ENCODE measurements around the gene CDC42BPB.

CDC42BPB gene

DNA sequence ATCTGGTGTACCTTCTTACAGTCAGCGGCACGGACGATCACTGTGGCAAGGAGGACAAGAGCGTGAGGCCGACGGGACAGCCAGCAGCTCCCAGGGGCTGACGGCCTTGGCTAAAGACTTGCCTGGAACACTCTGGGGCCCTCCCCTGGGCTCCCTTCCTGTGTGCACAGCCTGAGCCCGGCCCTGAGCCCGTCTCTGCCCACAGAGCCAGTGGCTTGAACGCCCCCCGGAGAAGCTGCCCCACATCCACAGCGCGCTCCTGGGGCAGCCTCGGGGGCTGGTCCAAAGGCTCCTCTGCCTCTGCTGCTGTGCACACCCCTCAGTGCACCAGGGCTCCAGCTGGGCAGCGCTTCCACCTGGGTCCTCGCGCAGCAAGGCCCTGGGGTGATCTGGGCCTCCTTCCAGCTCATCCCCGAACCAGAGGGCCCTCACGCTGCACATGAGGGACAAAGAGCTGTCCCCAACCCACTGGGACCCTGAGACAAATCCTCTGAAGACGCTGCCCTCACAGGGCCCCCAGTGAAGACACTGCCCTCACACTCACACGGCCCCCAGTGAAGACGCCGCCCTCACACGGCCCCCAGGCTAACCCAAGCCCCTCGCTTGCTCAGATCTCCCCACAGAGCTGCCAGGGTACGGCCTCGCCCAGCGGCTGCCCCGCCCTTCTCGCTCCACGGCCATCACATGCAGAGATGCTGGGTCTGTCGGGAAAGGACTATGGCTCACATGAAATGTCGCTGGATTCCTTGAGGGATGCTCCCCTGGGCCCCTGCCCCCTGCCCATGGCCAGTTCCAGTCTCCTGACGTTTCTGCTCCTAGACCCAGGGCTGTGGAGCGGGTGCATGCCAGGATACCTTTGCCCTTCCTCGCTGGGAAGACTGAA, 112.7 kb downstream of the CDC42BPB start:
- DNase-seq (ENCODE audit: low read depth): no peak

DNA sequence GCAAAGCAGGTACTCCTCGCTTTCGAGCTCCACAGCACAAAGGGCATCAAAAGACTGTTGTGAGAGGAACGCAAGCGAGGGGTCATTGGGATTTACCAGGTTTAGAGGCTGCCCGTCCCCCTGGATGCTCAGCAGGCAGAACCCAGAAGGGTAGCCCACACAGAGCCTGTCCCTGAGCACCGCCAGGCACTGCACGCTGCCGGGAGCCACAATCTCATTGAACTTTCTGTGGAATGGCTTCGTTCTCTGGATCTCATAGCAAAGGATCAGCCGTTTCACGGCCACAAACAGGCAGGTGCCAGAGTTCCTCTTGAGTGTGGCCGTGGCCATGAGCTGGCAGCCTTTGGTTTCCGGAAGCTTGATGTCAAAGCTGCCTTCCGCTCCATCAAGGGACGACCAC, 113.4 kb downstream of the CDC42BPB start:
- DNase-seq (ENCODE audit: low read depth): no peak

DNA sequence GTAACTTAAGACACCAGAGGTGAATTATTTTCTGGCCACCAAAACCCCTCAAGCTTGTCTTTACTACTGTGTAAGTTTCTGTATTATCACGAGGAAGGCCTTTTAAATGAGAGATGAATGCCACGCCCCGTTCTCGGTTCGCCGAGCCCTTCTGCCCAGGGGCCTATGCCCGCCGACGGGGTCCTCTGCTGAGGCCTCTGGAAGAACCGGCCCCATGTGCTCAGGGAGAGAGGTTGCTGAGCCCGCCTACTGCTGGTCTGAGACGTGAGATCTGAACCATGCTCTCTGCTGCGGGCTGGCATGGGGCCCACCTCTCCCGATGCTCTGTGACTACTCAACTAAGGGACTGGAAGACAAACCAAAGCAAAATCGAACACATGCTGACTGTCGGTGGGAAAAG, 113.9 kb downstream of the CDC42BPB start:
- DNase-seq (ENCODE audit: low read depth): no peak

DNA sequence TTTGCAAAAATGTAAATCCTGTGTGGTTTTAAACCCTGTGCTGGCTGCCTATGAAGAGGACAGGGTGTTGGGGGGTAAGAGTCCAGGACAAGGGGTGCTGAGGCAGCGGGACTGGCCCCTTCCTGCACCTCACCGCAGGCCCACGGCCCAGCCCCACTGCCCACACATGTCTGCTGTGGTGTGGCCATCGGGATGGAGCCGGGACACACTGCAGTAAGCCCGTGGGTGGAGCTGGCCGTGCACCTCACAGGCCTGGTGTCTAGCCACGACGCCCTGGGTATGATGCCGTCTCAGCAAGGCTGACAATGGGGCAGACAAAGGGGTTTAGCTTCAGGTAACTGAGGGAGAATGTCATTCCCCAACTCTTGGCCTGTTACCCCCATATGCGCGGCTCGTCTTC, 115.3 kb downstream of the CDC42BPB start:
- no peak for DNase-seq (ENCODE audit: low read depth)

DNA sequence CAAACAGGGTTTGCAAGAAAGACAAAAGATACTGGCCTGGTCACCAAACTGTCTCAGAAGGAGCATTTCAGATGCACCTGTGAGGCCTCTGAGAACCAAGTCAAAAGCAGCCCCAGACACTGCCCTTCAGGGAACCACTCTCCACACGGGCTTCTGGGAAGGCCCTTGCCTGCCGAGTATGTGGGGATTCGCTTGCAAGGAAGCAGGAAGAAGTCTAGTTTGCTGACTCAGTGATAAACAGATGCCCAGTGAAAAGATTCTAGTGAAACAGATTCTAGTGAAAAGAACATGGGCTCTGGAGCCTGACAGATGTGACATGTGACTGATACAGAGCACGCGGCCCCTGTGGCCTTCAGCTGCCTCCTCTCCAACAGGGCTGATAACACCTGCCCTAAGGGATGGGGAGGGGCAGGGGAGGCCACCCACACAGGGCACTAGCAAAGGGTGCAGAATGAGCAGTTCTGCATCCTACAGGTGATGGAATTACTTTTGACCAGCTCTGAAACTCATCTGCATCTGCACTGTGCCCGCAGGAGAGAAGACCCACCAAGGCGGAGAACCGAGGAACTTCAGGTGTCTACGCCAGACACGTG, 115.8 kb downstream of the CDC42BPB start:
- DNase-seq (ENCODE audit: low read depth): no peak

DNA sequence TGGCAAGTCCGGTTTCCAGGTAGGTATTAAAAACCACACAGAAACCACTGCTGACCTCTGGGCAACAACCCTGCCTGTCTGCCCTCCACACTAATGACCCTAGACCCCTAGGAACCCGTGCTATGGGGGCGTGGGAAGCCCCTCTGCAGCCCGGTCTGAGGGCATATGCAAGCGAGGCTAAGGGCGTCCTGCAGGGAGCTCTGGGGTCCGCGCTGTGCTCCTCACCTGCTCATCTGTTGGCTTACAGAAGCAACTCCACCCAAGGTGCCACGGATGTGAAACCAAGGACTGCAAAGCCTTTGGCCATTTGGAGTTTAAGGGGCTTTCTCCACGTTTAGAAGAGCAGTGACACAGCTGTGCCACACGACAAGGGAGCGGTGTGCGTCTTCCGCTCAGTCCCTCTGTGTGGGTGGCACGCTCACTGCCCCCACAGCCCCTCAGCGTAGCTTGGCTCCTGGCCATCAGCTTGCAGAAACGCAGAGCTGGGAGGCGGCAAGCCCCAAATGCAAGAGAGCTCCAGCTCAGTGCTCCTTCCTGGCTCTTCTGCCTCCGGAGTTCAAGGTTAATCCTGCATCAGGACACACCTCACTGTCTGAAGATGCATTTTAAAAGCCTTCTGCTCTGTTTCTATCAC, 116.5 kb downstream of the CDC42BPB start:
- DNase-seq (ENCODE audit: low read depth): no peak

DNA sequence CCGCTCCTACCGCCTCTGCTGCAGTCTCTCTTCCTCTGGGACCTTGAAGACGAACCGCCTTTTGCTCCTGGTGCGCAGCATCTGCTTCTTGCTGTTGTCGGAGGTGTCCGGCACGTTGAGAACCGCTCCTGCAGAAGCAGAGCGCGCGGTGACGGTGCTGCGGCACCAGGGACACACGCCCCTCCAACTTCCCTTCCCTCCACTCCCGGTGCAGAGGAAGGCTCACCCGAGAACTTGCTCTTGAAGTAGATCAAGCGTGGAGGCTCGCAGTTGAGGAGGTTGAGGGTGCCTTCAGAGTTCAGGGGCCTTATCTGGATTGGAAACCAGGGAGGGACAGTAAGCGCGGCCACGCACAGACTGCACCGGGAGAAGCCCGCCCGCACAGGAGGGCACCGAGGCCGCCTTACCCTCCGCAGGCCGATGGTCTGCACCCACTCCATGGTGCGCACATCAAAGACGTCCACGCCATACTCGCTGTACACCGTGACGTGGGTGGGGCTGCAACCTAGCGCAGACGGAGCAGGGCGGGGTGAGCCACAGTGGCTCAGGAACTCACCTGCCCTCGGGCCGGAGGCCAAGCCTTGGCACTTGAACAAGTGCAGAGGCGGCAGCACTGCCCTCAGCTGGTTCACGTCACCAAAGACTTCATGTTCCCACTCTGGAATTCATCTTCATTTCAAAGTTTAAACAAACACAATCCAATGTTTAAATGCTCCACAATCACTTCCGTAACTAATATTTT, 117.4 kb downstream of the CDC42BPB start:
- DNase-seq (ENCODE audit: low read depth): no peak

DNA sequence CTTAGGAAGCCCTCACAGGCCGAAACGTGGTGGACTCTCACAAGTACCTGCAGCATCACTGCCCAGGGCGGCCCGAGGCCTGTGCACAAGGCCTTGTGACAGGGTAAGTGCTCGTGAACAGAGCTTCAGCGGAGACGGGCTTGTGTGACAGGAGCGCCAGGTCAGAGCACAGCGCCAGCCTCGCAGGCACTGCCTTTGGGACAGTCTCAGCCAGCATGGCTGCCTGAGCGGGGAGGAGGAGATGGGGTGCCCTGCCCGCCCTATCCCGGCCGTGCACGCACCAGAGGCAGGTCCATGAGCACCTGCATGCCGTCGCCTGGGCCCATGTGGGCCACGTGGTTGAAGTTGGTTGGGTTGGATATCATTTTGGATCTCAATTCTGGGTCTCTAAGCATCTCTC, 118.0 kb downstream of the CDC42BPB start:
- no peak for DNase-seq (ENCODE audit: low read depth)

DNA sequence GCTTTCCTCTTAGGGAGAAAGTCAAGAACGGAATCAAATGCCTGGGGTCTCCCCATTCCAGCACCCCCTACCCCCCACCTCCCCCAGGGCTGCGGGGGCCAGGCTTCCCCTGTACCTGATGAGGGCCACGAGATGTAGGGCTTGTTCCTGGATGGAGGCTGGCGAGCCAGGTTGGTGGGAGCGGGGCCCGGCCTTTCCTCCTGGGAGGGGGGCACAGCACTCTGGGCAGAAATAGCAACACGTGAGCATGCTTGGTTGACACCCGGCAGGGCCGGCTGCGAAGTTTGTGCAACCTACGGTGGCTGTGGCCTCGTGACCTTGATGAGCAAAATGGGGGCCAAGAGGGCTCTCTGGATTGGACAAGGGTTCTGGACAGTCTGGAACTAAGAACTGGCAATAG, 119.2 kb downstream of the CDC42BPB start:
- DNase-seq (ENCODE audit: low read depth): no peak

DNA sequence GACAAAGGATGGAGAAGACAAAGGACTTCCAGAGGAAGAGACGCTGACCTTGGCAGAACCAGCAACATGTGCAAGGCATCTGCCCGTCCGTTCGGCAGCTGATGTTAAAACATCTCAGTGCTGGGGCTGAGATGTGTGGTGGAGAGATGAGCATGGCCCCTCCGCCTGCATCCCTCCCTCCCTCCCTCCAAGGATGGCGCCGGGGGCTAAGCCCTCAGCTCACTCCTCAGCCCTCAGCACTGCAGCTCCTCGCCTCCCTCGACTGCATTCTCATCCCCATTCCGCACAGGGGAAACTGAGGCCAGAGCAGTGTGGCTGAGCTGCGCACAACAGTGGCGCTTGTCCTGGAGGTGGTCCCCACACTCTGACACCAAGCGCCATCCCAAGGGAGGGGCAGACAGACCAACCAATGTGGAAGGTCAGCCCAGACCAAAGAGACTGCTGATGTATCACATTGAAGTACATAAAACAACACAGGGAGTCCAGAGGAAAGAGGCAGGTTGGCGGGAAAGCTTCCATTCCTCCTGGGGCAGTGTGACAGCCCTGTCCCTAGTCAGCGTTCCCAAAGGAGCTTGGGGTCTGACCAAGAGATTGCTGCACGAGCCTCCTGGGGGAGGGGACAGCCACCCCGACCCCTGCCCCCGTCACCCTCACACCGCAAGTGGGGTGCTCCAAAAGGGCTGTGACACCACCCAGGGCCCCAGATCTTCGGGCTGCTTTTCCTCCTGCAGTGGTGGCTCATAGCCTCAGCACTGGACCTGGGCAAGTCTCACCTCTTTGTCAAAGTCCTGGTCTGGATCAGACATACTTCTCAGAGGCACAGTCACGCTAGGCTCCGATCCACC, 119.8 kb downstream of the CDC42BPB start:
- DNase-seq (ENCODE audit: low read depth): no peak

DNA sequence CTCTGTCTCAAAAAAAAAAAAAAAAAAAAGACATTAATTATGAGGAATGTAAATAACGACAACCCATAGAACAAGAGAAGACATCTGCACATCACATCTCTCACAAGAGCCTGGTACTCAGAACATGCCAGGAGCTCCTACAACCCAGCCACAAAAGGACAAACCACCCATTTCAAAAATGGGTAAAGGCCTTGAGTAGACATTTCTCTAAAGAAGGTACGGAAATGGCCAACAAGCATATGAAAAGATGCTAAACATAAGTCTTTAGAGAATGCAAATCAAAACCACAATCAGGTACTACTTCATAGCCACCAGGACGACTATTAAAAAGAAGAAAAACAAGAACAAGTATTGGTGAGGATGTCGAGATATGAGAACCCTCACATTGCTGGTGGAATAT, 121.6 kb downstream of the CDC42BPB start:
- DNase-seq (ENCODE audit: low read depth): no peak

DNA sequence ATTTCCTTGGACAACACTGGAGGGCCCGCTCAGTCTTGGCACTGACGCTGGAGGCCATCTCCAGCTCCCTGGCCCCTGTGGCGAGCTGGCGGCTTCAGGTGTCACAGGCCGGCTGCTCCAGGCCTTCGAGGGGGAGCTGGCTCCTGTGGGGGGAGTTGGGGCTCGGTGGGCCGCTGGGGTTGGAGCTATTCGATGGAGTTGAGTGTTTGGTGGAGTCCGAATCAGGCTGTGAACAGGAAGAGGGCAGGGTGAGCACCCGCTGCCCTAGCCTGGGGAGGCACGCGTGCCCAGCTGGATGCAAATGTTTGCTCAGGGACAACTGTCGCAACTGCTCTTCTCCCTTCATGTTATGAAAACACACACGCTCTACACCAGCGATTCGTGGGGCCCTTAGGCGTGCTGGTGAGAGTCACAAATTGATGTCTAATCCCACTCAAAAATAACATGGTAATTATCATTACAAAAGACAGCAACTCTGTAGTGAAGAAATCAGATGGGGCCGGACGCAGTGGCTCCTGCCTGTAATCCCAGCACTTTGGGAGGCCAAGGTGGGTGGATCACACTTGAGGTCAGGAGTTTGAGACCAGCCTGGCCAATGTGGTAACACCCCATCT, 123.6 kb downstream of the CDC42BPB start:
- no peak for DNase-seq (ENCODE audit: low read depth)

DNA sequence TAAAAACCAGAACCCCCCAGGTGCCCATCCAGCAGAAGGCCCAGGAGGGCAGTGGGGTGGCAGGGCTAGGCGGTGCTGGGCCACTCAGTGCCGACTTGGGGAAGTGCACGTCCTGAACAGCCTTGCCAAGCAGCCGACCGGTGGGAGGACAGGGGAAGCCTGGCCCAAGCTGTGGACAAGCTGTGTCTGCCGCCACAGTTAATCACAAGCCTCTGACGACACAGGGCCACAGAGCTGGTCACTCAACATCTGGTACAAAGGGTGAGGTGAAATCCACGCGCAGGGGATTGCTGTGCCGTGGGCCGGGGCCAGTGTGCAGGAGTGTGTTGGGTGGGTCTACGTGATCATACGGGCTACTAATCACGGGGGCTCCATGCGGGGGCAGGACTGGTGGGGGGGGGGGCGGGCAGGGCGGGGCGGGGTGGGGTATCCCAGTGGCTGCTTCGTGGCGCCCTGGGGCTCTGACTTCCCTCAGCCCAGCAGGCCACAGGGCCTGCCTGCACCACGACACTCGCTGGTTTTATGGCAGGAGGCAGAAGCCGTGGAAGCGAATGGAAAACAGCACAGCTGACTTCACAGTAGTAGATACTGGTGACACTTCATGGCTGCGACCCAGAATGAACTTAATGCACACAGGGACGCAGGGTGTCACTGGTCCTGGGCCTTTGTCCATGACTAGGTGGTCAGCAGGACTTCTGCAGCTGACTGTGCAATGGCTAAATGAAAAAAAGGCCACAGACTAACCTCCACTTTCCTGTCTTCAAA, 124.7 kb downstream of the CDC42BPB start:
- DNase-seq (ENCODE audit: low read depth): no peak

DNA sequence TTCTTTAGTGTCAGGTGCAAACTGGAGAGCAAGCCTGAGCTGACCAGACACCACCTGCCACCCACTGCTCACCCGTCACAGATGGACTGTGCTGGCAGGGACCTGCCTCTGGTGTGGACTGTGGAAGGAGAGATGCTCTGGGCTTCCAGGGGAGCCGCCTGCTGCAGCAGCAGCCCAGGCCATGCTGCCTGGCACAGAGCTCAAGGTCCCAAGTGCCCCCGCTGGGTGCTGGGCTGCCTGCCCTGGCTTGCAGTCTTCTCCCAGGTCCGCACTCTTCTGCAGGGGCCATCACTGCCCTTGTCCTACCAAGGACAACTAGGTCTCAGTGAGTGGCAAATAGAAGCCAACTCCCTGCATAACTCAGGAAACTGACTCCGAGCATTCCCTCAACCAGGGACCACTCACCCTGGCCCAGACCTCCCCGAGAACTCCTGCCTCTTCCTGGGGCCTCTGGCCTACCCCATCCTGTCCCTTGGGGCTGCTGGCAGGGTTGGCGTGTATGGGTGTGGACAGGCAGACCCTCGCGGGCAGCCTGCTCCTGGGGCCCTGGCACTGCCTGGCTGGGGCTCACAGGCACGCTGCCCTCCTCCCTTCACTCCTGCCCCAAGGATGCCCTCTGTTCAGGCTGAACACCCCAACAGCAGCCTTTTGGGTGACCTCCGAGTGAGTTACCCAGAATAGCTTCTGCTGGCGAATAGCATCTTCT, 125.6 kb downstream of the CDC42BPB start:
- DNase-seq (ENCODE audit: low read depth): no peak

DNA sequence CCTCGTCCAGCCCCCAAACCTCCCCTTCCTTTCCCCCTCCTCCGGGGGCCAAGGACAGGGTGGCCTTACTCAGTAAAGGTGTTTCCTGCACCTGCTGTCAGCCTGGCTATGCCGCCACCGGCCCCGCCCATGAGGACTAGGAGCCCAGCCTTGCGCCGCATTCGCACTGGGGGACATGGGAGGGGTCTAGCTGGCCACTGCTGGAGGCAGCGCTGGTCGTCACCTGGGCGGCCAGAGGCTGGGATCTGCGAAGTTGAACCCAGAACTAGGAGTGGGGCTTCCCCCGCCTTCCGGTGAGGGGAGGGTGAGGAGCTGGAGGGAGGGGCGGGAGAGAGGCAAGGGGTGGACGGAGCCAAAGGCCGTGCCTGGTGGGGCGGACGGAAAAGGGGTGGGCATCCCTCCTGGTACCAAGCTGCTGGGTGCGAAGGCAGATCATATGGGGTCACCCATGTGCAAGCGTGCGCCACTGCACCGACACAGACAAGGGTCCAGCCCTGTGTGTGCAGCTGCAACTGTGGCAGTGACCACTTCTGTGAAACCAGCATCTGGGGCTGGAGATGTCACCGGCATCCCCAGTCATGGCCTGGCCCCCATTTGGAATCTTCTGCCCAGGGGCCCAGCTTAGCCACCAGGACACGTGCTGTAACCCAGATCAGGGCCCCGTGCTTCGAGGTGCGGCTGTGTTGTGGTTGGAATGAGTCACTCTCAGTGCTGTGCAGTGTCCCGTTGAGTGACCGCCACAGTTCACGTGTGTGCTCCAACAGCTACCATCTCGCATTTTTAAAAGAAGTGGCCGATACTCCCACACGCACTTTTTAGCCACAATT, 126.4 kb downstream of the CDC42BPB start:
- DNase-seq (ENCODE audit: low read depth): peak; percentile 13

DNA sequence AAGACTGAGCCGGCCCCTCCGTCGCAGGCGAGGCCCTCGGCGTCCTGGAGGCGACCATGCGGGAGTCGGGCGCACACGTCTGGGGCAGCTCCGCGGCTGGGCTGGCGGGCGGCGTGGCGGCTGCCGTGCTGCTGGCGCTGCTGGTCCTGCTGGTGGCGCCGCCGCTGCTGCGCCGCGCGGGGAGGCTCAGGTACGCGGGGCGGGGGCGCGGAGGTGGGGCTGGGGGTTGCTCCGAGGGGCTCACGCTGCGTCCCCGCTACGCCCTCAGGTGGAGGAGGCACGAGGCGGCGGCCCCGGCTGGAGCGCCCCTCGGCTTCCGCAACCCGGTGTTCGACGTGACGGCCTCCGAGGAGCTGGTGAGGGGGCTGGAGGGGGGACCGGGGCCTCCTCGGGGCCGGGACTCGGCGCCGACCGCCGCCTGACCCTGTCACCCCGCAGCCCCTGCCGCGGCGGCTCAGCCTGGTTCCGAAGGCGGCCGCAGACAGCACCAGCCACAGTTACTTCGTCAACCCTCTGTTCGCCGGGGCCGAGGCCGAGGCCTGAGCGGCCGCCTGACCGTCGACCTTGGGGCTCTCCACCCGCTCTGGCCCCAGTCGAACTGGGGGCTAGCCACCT, 127.1 kb downstream of the CDC42BPB start:
- no peak for DNase-seq (ENCODE audit: low read depth)

DNA sequence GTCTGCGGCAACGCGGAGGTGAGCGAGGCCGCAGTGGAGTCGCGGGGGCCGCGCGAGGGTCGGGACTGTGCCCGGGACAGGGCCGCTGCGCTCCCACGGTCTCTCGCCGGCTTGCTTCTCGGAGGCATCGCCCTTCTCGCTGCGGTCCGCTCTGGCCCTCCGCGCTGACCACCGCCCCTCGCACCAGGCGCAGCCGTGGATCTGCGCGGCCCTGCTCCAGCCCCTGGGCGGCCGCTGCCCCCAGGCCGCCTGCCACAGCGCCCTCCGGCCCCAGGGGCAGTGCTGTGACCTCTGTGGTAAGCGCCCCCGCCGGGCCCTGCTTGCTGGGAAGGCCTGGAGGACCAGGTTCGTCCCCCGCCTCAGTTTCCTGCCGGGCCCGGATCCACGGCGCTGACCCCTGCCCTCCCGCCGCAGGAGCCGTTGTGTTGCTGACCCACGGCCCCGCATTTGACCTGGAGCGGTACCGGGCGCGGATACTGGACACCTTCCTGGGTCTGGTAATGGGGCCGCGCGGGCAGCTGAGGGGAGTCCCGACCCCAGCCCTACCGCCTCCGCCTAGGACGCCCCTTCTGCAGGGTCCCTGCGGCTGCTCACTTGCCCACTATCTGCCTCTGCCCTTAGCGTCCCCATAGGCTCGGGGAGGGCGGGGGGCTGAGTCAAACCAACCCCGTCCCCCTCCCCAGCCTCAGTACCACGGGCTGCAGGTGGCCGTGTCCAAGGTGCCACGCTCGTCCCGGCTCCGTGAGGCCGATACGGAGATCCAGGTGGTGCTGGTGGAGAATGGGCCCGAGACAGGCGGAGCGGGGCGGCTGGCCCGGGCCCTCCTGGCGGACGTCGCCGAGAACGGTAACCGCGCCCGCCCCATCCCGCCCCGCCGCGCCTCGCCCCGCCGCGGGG, 127.9 kb downstream of the CDC42BPB start:
- DNase-seq (ENCODE audit: low read depth): no peak

Data from non-pigmented ciliary epithelial cell (primary cell).